GM12878 (cell line): ENCODE data around the gene ZNF22. TPM values are rescaled to one million over a fixed set of nuclear protein-coding genes. Genes with fewer than 3 reads are reported as not detected.
A peak's percentile ranks its signal among the peaks of the same experiment; 100 is the strongest.

Experiments
- BHLHE40 ChIP-seq, 2 experiments: fragments of 450-650 bp in 1 of 2; IDR thresholded peaks; 2 replicates each; pipeline ENCODE4 v1.6.1; 2011 to 2017; ENCODE audit warnings: low read depth in 2 of 2, borderline replicate concordance in 1 of 2, improper control_type of control experiment in 1 of 2, low read length in 1 of 2, mild to moderate bottlenecking in 1 of 2
- GATAD2B ChIP-seq: fragments of 450-650 bp; conservative IDR thresholded peaks from 2 replicates; pipeline ENCODE4 v1.6.1; 2017; ENCODE audit warnings: low read depth, mild to moderate bottlenecking, moderate library complexity
- JUNB ChIP-seq: IDR thresholded peaks from 2 replicates; pipeline ENCODE4 v1.6.1; 2016; ENCODE audit warnings: antibody characterized with exemption, mild to moderate bottlenecking
- NFYA ChIP-seq: IDR thresholded peaks from 2 replicates; pipeline ENCODE4 v1.6.1; 2011; ENCODE audit warnings: low read depth, mild to moderate bottlenecking, low read length, improper control_type of control experiment, borderline replicate concordance
- NKRF ChIP-seq: fragments of 450-650 bp; conservative IDR thresholded peaks from 2 replicates; pipeline ENCODE4 v1.6.1; 2017; ENCODE audit warnings: mild to moderate bottlenecking, moderate library complexity
- NR2C1 ChIP-seq: fragments of 450-650 bp; IDR thresholded peaks from 2 replicates; pipeline ENCODE4 v1.6.1; 2017; ENCODE audit warnings: antibody characterized with exemption, mild to moderate bottlenecking, moderate library complexity
- NR2F1 ChIP-seq: fragments of 450-650 bp; conservative IDR thresholded peaks from 2 replicates; pipeline ENCODE4 v1.6.1; 2017; ENCODE audit warnings: mild to moderate bottlenecking
- PAX8 ChIP-seq: fragments of 450-650 bp; IDR thresholded peaks from 2 replicates; pipeline ENCODE4 v1.6.1; 2017; ENCODE audit warnings: mild to moderate bottlenecking, moderate library complexity
- POU2F2 ChIP-seq: IDR thresholded peaks from 3 replicates; pipeline ENCODE4 v1.6.1; 2011; ENCODE audit warnings: low read depth, mild to moderate bottlenecking, low read length, borderline replicate concordance
- PRDM15 ChIP-seq: fragments of 450-650 bp; formaldehyde crosslinking; IDR thresholded peaks from 2 replicates; pipeline ENCODE4 v1.4.0; 2020; ENCODE audit warnings: mild to moderate bottlenecking, moderate library complexity
- RAD51 ChIP-seq: fragments of 450-650 bp; IDR thresholded peaks from 2 replicates; pipeline ENCODE4 v1.6.1; 2016; ENCODE audit warnings: moderate library complexity, mild to moderate bottlenecking, inconsistent platforms
- RCOR1 ChIP-seq: conservative IDR thresholded peaks from 2 replicates; pipeline ENCODE4 v1.6.1; 2012; ENCODE audit warnings: low read depth, low read length, improper control_type of control experiment
- YY1 ChIP-seq: IDR thresholded peaks from 2 replicates; pipeline ENCODE4 v1.6.1; 2011; ENCODE audit warnings: low read depth, mild to moderate bottlenecking, low read length
- ZBED1 ChIP-seq: IDR thresholded peaks from 2 replicates; pipeline ENCODE4 v1.6.1; 2016; ENCODE audit warnings: borderline replicate concordance
- polyA plus RNA-seq, 11 experiments: library from polyadenylated mRNA; depleted of rRNA in 4 of 11; unstranded in 6 of 11; stranded (reverse) in 5 of 11; fragments of >200 nt; fragmentation: Nextera tagmentation in 4 of 11; fragmentation: Illumina TruSeq in 1 of 11; extraction: Ambion mirVana in 4 of 11; extraction: Trizol in 1 of 11; gene quantifications; 1 replicate in 1 of 11; 2 replicates in 10 of 11; pipeline versions ENCODE4 v1.2.1 to v1.2.3, GENCODE V29; 2011 to 2016; ENCODE audit warnings: inconsistent platforms in 2 of 11, missing spikeins in 2 of 11, low read depth in 1 of 11
- total RNA-seq, 4 experiments: library from RNA; depleted of rRNA in 3 of 4; stranded (reverse); fragments of >200 nt in 3 of 4; fragmentation: Illumina TruSeq in 1 of 4; extraction: Trizol in 1 of 4; gene quantifications; 2 replicates each; pipeline versions ENCODE4 v1.2.1 to v1.2.3, GENCODE V29; 2013 to 2021
- TF ChIP-seq, protein P1 (sequence below): IDR thresholded peaks from 2 replicates; pipeline ENCODE4 v1.6.1; 2012; ENCODE audit warnings: low read depth, low read length, improper control_type of control experiment
- TF ChIP-seq, protein P2 (sequence below): fragments of 450-650 bp; IDR thresholded peaks from 2 replicates; pipeline ENCODE4 v1.6.1; 2017; ENCODE audit warnings: mild to moderate bottlenecking, moderate library complexity

ZNF22 gene
- total and polyA plus RNA-seq, 10 of the 15 experiments (the other 5 are each of a cell fraction or from before 2014, with no cell fraction given), result 31.1 to 74.4 (median 43.8) TPM

GRCh38 chr10:44974628-44975430, 25.9 kb upstream of the ZNF22 start (continued):
- 0 out of 2 replicates have a peak, but pooled peaks have one; percentile 43 for TF ChIP-seq NKRF
- TF ChIP-seq BHLHE40 (IDR thresholded peaks at IDR 0.05; ENCODE audit: borderline replicate concordance in 1 of 2, low read depth in 2 of 2, low read length in 1 of 2), result peak in 1 of 2 experiments; percentile 42; a peak in 1 of 4 replicates
- no peak for TF ChIP-seq PRDM15 (CRISPR knock-in tag)
- peak; percentile 10; the same call in 1 of the 3 replicates for TF ChIP-seq POU2F2
- TF ChIP-seq, protein P1, sequence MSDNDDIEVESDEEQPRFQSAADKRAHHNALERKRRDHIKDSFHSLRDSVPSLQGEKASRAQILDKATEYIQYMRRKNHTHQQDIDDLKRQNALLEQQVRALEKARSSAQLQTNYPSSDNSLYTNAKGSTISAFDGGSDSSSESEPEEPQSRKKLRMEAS, result 0 out of 2 replicates have a peak, but pooled peaks have one; percentile 28
- TF ChIP-seq RAD51, result no peak
- TF ChIP-seq JUNB, result no peak
- TF ChIP-seq GATAD2B, result peak; percentile 59
- TF ChIP-seq NR2F1, result peak; percentile 44
- TF ChIP-seq RCOR1, result 0 out of 2 replicates have a peak, but pooled peaks have one; percentile 62
- TF ChIP-seq ZBED1, result no peak
- TF ChIP-seq, protein P2, sequence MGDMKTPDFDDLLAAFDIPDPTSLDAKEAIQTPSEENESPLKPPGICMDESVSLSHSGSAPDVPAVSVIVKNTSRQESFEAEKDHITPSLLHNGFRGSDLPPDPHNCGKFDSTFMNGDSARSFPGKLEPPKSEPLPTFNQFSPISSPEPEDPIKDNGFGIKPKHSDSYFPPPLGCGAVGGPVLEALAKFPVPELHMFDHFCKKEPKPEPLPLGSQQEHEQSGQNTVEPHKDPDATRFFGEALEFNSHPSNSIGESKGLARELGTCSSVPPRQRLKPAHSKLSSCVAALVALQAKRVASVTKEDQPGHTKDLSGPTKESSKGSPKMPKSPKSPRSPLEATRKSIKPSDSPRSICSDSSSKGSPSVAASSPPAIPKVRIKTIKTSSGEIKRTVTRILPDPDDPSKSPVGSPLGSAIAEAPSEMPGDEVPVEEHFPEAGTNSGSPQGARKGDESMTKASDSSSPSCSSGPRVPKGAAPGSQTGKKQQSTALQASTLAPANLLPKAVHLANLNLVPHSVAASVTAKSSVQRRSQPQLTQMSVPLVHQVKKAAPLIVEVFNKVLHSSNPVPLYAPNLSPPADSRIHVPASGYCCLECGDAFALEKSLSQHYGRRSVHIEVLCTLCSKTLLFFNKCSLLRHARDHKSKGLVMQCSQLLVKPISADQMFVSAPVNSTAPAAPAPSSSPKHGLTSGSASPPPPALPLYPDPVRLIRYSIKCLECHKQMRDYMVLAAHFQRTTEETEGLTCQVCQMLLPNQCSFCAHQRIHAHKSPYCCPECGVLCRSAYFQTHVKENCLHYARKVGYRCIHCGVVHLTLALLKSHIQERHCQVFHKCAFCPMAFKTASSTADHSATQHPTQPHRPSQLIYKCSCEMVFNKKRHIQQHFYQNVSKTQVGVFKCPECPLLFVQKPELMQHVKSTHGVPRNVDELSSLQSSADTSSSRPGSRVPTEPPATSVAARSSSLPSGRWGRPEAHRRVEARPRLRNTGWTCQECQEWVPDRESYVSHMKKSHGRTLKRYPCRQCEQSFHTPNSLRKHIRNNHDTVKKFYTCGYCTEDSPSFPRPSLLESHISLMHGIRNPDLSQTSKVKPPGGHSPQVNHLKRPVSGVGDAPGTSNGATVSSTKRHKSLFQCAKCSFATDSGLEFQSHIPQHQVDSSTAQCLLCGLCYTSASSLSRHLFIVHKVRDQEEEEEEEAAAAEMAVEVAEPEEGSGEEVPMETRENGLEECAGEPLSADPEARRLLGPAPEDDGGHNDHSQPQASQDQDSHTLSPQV, result 0 out of 2 replicates have a peak, but pooled peaks have one; percentile 49
- no peak for TF ChIP-seq PAX8
- no peak for TF ChIP-seq NR2C1
- TF ChIP-seq NFYA, result no peak
- peak; percentile 75 for TF ChIP-seq YY1
